Hepatocyte (in vitro differentiated cells): ENCODE measurements around the gene FGD5.

ENCODE experiments used
- EZH2 ChIP-seq: fragments of 200-600 bp; sonication (generic); IDR thresholded peaks from 2 replicates; pipeline ENCODE4 v1.6.1; 2016; ENCODE audit warnings: antibody characterized with exemption, mild to moderate bottlenecking, borderline replicate concordance
- TF ChIP-seq, protein P1 (sequence below): fragments of 200-600 bp; sonication (generic); IDR thresholded peaks from 2 replicates; pipeline ENCODE4 v1.5.1; 2016; ENCODE audit warnings: antibody characterized with exemption, mild to moderate bottlenecking; ENCODE audit not compliant: poor library complexity

- TF ChIP-seq, protein P1, sequence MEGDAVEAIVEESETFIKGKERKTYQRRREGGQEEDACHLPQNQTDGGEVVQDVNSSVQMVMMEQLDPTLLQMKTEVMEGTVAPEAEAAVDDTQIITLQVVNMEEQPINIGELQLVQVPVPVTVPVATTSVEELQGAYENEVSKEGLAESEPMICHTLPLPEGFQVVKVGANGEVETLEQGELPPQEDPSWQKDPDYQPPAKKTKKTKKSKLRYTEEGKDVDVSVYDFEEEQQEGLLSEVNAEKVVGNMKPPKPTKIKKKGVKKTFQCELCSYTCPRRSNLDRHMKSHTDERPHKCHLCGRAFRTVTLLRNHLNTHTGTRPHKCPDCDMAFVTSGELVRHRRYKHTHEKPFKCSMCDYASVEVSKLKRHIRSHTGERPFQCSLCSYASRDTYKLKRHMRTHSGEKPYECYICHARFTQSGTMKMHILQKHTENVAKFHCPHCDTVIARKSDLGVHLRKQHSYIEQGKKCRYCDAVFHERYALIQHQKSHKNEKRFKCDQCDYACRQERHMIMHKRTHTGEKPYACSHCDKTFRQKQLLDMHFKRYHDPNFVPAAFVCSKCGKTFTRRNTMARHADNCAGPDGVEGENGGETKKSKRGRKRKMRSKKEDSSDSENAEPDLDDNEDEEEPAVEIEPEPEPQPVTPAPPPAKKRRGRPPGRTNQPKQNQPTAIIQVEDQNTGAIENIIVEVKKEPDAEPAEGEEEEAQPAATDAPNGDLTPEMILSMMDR, result no peak
- no peak for TF ChIP-seq EZH2
These were observed 52.0 kb downstream of the FGD5 start for GRCh38 chr3:14870783-14871060.
